Measurements from ENCODE around the gene GRK3.

GRK3 gene

GRCh38 chr22:25764270-25765015, 200.0 kb downstream of the GRK3 start:
- no peak for DNase-seq

GRCh38 chr22:25765016-25765367, 200.5 kb downstream of the GRK3 start:
- no peak for DNase-seq

GRCh38 chr22:25765801-25766200, 201.3 kb downstream of the GRK3 start:
- no peak for DNase-seq

- no peak for DNase-seq
Observed at GRCh38 chr22:25766418-25766817, 201.9 kb downstream of the GRK3 start.

- no peak for DNase-seq
Observed at GRCh38 chr22:25770333-25770732, 205.9 kb downstream of the GRK3 start.

- no peak for DNase-seq
Observed at GRCh38 chr22:25772288-25772687, 207.8 kb downstream of the GRK3 start.

GRCh38 chr22:25774575-25775026, 210.1 kb downstream of the GRK3 start:
- DNase-seq = no peak

GRCh38 chr22:25775531-25775930, 211.1 kb downstream of the GRK3 start:
- DNase-seq = no peak

GRCh38 chr22:25777411-25777810, 212.9 kb downstream of the GRK3 start:
- DNase-seq = no peak

- DNase-seq = no peak
Observed at GRCh38 chr22:25777870-25778269, 213.4 kb downstream of the GRK3 start.
